Activated CD8-positive, alpha-beta memory T cell treated with anti-CD3 and anti-CD28 coated beads for 1 hour (primary cell): ENCODE results near the gene PCDHAC1.
"Not testable (repeated sequence)": the region's sequence is repeated elsewhere in the genome, so short reads cannot be mapped to it uniquely, and the experiment has no call there.

Experiments
- DNase-seq, 2 donors: peaks; one replicate each; pipeline ENCODE4 v3.0.0-alpha.2; 2020; ENCODE audit warnings: low read depth in 1 of 2; ENCODE audit errors: extremely low read depth in 1 of 2

Gene PCDHAC1, protein sequence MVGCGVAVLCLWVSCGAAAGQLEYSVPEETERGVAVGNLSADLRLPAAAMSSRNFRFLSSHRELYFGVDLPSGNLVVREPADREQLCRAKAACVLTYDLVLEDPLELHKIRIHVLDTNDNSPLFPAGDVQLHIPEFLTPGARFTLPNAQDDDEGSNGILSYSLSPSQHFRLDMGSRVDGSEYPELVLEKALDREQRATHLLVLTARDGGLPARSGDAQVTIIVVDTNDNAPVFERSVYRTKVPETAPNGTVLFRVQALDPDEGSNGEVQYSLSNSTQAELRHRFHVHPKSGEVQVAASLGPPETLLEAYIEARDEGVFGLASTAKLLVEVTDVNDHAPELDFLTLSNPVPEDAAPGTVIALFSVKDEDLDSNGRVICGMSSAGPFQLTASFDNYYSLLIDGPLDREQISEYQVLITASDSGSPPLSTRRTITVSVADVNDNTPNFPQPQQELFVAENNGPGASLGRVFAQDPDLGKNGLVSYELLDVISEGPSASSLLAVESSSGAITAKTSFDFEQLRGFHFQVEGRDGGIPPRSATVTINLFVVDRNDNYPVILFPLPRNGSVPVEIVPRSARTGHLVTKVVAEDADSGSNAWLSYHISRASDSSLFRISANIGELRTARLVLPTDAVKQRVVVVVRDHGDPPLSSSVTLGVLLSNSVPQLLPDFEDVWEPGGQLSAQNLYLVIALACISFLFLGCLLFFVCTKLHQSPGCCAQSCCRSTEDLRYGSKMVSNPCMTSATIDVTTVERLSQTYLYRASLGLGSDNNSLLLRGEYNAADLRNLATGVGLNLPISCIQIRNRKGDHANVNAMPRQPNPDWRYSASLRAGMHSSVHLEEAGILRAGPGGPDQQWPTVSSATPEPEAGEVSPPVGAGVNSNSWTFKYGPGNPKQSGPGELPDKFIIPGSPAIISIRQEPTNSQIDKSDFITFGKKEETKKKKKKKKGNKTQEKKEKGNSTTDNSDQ

DNA sequence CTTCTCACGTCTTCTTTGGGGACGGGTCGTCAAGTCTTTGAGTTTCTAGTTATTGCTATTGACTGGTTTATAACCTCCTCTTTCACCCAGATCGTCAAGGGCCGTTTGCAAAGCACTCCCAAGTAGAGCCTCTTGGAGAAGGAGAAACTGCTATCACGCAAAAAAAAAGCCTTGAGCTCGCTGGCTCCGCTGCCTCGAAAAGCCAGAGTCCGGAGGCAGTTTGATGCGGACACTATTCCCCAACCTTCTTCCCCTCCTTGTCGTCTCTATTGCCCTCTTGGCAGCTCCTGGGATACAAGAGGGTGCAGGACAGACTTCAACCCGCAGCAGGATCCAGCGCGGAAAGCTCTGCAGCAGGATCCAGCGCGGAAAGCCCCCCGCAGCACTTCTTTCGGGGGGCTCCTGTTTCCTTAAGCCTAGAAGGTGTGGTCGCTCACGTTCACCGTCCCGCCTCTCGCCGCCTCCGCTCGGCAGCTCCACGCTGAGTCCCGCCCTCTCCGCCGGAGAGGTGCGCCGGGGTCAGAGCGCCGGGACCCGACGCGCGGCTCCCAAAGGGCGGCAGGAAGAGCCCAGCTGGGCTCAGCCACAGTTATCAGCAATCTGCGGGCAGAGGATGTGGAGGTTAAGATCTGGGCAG lies at the start of gene PCDHAC1:
PCDHAC1 (plus strand) TSS at position 494 of the 637 bp plus-strand sequence. CDS start 594 bp downstream, outside the sequence.
- DNase-seq: no peak

DNA sequence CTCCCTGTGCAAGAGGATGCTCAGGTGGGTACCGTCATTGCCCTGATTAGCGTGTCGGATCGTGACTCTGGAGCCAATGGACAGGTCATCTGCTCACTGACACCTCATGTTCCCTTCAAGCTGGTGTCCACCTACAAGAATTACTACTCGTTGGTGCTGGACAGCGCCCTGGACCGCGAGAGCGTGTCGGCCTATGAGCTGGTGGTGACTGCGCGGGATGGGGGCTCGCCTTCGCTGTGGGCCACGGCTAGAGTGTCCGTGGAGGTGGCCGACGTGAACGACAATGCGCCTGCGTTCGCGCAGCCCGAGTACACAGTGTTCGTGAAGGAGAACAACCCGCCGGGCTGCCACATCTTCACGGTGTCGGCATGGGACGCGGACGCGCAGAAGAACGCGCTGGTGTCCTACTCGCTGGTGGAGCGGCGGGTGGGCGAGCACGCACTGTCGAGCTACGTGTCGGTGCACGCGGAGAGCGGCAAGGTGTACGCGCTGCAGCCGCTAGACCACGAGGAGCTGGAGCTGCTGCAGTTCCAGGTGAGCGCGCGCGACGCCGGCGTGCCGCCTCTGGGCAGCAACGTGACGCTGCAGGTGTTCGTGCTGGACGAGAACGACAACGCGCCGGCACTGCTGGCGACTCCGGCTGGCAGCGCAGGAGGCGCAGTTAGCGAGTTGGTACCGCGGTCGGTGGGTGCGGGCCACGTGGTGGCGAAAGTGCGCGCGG lies 49.4 kb upstream of the PCDHAC1 start:
- not testable (repeated sequence) for DNase-seq

DNA sequence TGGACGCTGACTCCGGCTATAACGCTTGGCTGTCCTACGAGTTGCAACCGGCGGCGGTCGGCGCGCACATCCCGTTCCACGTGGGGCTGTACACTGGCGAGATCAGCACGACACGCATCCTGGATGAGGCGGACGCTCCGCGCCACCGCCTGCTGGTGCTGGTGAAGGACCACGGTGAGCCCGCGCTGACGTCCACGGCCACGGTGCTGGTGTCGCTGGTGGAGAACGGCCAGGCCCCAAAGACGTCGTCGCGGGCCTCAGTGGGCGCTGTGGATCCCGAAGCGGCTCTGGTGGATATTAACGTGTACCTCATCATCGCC lies 48.9 kb upstream of the PCDHAC1 start:
- DNase-seq: no peak

DNA sequence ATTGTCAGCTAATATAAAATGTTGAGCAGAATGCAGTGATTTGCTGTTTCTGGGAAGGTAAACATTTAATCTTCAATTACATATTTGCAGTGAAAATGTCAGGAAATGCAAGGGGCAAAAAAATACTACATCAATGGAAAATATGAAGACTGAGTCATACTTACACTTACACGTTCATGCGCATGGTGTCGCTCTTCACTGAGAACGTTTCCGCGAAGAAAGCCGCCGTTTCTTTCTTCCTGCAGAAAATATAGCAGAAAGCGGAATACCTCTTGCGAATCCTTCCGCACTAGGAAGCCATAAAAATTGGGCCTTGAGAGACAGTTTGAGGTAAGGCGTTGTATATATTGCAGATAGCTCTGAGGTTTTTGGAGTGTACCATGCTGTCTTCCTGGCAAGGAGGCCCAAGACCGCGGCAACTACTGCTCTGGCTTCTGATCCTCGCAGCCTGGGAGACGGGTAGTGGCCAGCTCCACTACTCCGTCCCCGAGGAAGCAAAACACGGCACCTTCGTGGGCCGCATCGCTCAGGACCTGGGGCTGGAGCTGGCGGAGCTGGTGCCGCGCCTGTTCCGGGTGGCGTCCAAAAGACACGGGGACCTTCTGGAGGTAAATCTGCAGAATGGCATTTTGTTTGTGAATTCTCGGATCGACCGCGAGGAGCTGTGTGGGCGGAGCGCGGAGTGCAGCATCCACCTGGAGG lies 44.1 kb upstream of the PCDHAC1 start, which contains the start of gene PCDHA13:
PCDHA13 (plus strand) TSS at position 236 of the 702 bp plus-strand sequence; CDS start at position 381, 145 bp downstream.
- DNase-seq: no peak

DNA sequence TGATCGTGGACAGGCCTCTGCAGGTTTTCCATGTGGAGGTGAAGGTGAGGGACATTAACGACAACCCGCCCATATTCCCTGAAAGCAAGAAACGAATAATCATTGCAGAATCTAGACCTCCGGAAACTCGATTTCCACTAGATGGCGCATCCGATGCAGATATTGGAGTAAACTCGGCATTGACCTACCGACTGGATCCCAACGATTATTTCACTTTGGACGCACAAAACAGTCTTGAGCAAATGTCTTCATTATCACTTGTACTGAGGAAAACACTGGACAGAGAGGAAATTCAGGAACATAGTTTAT lies 43.6 kb upstream of the PCDHAC1 start:
- no peak for DNase-seq

DNA sequence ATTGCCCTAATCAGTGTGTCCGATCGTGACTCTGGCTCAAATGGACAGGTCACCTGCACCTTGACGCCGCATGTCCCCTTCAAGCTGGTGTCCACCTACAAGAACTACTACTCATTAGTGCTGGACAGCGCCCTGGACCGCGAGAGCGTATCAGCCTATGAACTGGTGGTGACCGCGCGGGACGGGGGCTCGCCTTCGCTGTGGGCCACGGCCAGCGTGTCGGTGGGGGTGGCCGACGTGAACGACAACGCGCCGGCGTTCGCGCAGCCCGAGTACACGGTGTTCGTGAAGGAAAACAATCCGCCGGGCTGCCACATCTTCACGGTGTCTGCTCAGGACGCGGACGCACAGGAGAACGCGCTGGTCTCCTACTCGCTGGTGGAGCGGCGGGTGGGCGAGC lies 42.7 kb upstream of the PCDHAC1 start:
- no peak for DNase-seq

DNA sequence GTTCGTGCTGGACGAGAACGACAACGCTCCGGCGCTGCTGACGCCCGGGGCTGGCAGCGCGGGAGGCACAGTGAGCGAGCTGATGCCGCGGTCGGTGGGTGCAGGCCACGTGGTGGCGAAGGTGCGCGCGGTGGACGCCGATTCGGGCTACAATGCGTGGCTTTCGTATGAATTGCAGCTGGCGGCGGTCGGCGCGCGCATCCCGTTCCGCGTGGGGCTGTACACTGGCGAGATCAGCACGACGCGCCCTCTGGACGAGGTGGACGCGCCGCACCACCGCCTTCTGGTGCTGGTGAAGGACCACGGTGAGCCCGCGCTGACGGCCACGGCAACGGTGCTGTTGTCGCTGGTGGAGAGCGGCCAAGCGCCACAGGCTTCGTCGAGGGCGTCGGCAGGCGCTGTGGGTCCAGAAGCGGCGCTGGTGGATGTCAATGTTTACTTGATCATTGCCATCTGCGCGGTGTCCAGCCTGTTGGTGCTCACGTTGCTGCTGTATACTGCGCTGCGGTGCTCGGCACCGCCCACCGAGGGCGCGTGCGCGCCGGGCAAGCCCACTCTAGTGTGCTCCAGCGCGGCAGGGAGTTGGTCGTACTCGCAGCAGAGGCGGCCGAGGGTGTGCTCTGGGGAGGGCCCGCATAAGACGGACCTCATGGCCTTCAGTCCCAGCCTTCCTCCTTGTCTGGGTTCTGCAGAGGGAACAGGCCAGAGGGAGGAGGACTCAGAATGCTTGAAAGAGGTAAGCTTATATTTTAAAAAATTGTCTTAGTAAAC lies 42.0 kb upstream of the PCDHAC1 start:
- no peak for DNase-seq

DNA sequence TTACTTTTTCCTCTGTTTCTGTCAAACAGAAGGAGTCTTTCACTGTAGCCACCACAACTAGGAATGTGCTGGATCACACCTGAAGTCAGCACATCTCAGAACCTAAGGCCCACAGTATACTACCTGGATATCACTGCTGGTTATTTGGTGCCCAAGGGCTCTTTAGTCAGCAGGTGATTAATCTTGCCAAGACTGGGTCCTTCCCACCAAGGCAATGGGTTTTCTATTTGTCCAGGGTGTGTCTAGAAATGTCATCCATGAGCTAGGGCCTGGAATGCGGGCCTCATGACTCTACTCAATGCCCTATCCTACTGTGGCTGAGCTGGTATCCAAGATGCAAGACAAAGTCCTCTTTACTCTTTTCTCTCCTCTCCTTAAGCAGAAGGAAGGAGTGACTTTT lies 9.8 kb upstream of the PCDHAC1 start:
- no peak for DNase-seq

DNA sequence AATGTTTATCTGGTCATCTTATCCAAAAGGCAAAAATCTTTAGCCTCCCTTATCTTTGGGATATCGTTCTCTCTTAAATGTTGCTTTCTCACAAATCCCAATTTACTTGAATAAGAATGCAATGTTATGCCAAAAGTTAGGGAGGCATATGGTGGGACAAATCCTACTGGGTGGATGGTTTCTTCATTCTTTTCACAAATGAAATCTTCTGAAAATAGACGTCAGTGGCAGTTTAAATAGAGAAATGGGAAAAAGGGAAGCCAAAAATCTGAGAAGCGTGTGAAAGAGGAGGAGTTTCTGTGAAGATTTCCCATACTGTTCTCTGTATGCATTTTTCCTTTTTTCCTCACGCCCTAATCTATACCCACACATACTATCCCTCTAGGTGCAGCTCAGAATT lies 2.5 kb upstream of the PCDHAC1 start:
- DNase-seq: no peak

DNA sequence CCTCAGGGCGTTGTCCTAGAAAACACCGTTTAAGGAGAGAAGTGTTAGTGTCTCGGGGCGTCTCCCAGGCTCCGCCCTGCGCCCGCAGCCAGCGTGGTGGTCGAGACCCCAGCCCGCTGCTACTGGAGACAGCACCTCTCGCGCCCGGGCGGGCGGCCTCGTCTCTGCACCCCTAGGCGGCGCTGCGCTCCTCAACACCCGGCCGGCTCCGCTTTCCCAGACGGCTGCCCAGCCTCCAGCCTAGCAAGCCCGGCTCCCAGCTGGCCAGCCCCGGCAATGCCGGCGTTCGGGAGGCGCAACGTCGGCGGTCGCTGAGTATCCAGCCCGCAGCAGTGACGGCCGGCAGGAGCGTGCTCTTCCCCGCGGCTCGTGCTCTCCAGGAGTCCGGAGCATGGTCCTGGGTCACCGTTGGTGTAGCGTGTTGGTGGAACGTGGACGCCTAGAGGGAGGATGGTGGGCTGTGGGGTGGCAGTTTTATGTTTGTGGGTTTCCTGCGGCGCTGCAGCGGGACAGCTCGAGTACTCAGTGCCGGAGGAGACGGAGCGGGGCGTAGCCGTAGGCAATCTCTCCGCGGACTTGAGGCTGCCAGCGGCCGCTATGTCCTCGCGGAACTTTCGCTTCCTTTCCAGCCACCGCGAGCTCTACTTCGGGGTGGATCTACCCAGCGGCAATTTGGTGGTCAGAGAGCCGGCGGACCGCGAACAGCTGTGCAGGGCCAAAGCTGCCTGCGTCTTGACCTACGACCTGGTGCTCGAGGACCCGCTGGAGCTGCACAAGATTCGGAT lies 536 bp downstream of the PCDHAC1 start:
- DNase-seq: no peak

DNA sequence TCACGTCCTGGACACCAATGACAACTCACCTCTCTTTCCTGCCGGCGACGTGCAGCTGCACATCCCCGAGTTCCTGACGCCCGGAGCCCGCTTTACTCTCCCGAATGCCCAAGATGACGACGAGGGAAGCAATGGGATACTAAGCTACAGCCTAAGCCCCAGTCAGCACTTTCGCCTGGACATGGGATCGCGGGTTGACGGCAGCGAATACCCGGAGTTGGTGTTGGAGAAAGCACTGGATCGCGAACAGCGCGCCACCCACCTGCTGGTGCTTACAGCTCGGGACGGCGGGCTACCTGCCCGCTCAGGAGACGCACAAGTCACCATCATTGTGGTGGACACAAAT lies 1.1 kb downstream of the PCDHAC1 start:
- no peak for DNase-seq

DNA sequence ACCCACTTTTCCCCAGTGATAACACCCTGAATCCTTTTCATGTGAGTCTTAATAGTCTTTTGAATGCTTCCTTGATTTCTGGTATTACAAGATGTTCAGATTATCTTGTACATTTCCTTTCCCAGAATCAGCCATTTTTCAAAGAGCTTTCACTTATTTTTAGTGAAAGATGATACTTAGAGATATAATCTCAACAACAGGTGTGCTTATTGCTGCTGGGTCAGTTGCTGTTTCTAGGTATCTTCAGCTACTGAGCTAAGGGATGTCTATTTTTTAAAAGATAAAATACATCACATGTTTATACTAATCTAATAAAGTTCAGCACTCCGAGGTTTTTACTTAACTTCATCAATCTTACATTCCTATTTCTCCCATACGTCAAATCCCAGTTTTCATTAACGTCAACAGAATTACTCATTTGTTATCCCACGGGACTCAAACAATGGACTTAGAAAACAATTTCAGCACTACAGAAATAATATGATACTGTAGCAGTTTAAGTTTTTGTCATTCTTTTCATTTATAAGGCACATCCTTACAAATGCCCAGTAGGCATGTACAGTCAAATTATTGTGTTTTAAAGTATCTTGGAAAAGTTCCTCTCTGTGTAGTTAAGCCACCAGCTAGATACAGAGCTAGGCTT lies 9.0 kb downstream of the PCDHAC1 start:
- DNase-seq: no peak

DNA sequence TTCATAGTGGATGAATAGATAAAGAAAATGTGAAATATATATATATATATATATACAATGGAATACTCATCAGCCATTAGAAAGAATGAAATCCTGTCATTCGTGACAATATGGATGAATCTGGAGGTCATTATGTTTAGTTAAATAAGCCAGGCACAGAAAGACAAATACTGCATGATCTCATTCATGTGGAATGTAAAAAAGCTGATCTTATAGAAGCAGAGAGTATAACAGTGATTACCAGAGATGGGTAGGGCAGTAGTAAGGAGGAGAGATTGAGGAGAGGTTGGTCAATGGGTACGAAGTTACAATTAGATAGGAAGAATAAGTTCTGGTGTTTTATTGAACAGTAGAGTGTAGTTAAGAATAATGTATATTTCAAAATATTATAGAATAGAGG lies 20.5 kb downstream of the PCDHAC1 start:
- DNase-seq: no peak

DNA sequence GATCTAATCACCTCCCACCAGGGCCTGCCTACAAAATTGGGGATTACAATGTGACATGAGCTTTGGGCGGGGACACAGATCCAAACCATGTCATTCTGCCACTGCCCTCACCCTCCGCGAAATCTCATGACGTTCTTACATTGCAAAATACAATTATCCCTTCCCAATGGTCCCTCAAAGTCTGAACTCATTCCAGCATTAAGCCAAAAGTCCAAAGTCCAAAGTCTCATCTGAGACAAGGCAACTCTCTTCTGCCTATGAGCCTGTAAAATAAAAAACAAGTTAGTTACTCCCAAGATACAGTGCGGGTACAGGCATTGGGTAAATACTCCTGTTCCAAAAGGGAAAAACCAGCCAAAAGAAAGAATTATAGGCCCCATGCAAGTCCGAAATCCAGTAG lies 25.5 kb downstream of the PCDHAC1 start:
- DNase-seq: no peak

DNA sequence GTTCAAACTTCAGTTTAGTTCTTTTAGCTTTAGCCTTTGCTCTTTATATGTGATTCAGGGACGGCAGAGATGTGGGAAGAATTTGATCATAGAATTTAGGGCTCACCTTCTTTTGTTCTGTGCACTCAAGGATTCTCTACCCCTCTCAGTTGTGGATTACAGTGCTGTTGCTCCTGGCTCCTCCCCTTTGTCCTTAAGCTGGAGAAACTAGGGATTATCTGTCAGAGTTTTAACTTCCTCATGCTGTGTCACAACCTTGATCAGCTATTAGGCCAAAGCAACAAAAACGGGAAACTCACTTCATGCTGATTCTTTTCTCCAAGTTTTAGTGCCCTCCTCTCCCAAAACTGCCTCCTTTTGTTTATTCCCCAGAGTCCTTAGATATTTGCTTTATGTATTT lies 27.1 kb downstream of the PCDHAC1 start:
- DNase-seq: no peak

DNA sequence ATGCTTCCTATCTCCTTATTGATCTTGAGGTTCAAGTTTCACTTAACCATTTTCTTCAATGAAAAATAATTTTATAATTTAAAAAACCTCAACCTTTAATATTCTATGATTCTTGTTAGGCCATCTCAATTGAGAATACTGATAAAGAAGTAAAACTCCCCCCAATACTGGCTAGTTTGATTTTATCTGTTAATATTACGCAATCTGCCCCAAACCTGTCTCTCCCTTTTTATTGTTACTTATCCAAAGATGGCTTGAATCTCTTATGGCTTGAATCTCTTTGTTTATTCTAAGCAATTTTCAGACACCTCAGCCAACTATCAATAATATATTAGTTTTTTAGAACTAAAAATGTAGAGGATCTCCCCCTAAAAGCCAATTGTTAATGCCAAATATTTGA lies 36.1 kb downstream of the PCDHAC1 start:
- DNase-seq: no peak

DNA sequence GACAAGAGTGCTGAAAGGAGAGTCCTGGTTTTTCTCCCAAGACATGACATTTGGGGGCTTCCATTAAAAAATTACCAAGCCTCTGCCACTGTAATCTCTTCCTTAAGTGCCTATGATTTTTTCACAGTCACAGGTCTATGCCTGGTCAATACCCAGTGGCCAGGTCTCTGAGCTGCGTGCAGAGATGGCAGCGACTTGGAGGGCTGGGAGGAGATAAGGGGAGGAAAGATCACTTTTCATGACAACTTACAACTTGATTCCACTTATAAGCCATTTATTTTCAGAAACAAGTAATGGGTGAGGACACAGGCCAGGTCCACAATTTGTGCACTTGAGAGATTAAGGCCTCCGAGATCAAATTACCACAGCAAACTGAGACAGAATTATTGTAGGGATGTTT lies 38.3 kb downstream of the PCDHAC1 start:
- no peak for DNase-seq

DNA sequence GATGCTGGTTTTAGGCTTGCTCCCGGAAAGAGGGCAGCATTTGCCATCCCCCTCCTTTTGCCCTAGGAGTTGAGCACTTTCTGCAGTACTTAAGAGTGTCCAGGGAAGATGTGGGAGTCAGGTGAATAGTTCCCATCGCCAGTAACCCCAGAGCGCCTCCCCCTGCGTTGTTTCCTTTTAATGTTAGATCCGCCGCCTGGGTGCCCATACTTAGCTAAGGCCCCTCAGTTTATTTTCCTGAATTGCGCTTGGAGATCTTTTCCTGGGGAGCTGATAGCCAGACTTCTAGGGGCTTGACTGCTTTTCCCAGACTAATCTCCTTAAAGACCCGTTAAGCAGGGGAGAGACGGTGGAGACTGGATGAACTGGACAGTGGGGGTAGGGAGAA lies 39.8 kb downstream of the PCDHAC1 start:
- no peak for DNase-seq
